Measurements from ENCODE around the gene TUBB2A. TPM values are rescaled to one million over a fixed set of nuclear protein-coding genes. Genes with fewer than 3 reads are reported as not detected.
A peak's percentile ranks its signal among the peaks of the same experiment; 100 is the strongest.

TUBB2A gene
- total RNA-seq: 10 to 100 TPM in 2 of 3 donors, 1 to 10 TPM in 1; 9.2 to 13.2 (median 11.4) TPM
- total RNA-seq (2013): 6.5 TPM

GRCh38 chr6:3157131-3157933 lies at the start of gene TUBB2A:
TUBB2A (minus strand) TSS chr6:3157544; CDS start chr6:3157463, 81 bp downstream.
- H3K4me1 Mint-ChIP-seq: peaks cover 9 to 19% of the 10 kb centered on the region in 2 donors
- Histone ChIP-seq H3K9me3 (ENCODE audit: control insufficient read depth, insufficient read depth, low read length) (no peaks in the 10 kb centered on the region), H3K27me3 (ENCODE audit: control insufficient read depth, insufficient read depth, low read length) (peaks cover 3% of the 10 kb centered on the region), H3K4me1 (ENCODE audit: control insufficient read depth, insufficient read depth, low read length) (peaks cover 27% of the 10 kb centered on the region), H3K36me3 (ENCODE audit: control insufficient read depth, insufficient read depth, low read length) (no peaks in the 10 kb centered on the region), H3K27ac (ENCODE audit: low read length) (no peak within 1 kb of the TSS), H3K4me3 (ENCODE audit: low read length) (peak within 1 kb of the TSS; percentile 53)
- H3K27ac Mint-ChIP-seq: peak within 1 kb of the TSS; percentile 66 to 68
- H3K9me3 Mint-ChIP-seq: no peaks in the 10 kb centered on the region
- under 1% methylated on average over 95 of the region's 95 CpGs for whole genome bisulfite sequencing (ENCODE audit: insufficient coverage)
- peak; percentile 83 to 88 (median 88) for ATAC-seq
- DNase-seq: peak; percentile 86 to 93
- peak; percentile 45 for TF ChIP-seq CTCF (IDR thresholded peaks at IDR 0.05)
- no peaks in the 10 kb centered on the region for H3K36me3 Mint-ChIP-seq
- peak within 1 kb of the TSS; percentile 90 for H3K4me3 Mint-ChIP-seq
- intact Hi-C loops (cut with micrococcal nuclease): loop anchor here (1.0 kb wide), 1 partner anchor 168 kb away; no protein-coding TSS in a partner anchor
- H3K27me3 Mint-ChIP-seq (ENCODE audit: low read depth in 2 of 2): peaks cover 8 to 12% of the 10 kb centered on the region in 2 donors

GRCh38 chr6:3206339-3207015 lies 49.1 kb upstream of the TUBB2A start:
- no peaks in the 10 kb centered on the region for H3K4me1 Mint-ChIP-seq
- H3K4me3 Mint-ChIP-seq: no peak overlapping the region
- no peak overlapping the region for H3K4me3 ChIP-seq (ENCODE audit: low read length)
- no peak for TF ChIP-seq CTCF (IDR thresholded peaks at IDR 0.05)
- H3K36me3 ChIP-seq (ENCODE audit: control insufficient read depth, insufficient read depth, low read length): no peaks in the 10 kb centered on the region
- no peaks in the 10 kb centered on the region for H3K27me3 ChIP-seq (ENCODE audit: control insufficient read depth, insufficient read depth, low read length)
- no peaks in the 10 kb centered on the region for H3K4me1 ChIP-seq (ENCODE audit: control insufficient read depth, insufficient read depth, low read length)
- WGBS (ENCODE audit: insufficient coverage): 92% methylated on average over 6 of the region's 7 CpGs
- ATAC-seq (no peak), DNase-seq (no peak)
- H3K9me3 ChIP-seq (ENCODE audit: control insufficient read depth, insufficient read depth, low read length): no peaks in the 10 kb centered on the region
- H3K27ac Mint-ChIP-seq: no peak overlapping the region
- intact Hi-C loops (cut with micrococcal nuclease): no loop called here
- peaks cover 8% of the 10 kb centered on the region for H3K36me3 Mint-ChIP-seq
- H3K27me3 Mint-ChIP-seq (ENCODE audit: low read depth in 2 of 2): peaks cover 33 to 53% of the 10 kb centered on the region in 2 donors
- H3K9me3 Mint-ChIP-seq: no peaks in the 10 kb centered on the region
- H3K27ac ChIP-seq (ENCODE audit: low read length): no peak overlapping the region

GRCh38 chr6:3205913-3206312 lies 48.6 kb upstream of the TUBB2A start:
- WGBS (ENCODE audit: insufficient coverage): 76% methylated on average over 4 of the region's 4 CpGs
- no peak overlapping the region for H3K27ac Mint-ChIP-seq
- no peak for ATAC-seq
- no peaks in the 10 kb centered on the region for H3K9me3 Mint-ChIP-seq
- H3K4me1 Mint-ChIP-seq: no peaks in the 10 kb centered on the region
- no peak overlapping the region for H3K27ac ChIP-seq (ENCODE audit: low read length)
- intact Hi-C loops (cut with micrococcal nuclease): no loop called here
- no peaks in the 10 kb centered on the region for H3K9me3 ChIP-seq (ENCODE audit: control insufficient read depth, insufficient read depth, low read length)
- TF ChIP-seq CTCF (IDR thresholded peaks at IDR 0.05): no peak
- DNase-seq: no peak
- no peaks in the 10 kb centered on the region for H3K36me3 ChIP-seq (ENCODE audit: control insufficient read depth, insufficient read depth, low read length)
- H3K4me1 ChIP-seq (ENCODE audit: control insufficient read depth, insufficient read depth, low read length): no peaks in the 10 kb centered on the region
- H3K27me3 Mint-ChIP-seq (ENCODE audit: low read depth in 2 of 2): peaks cover 33 to 56% of the 10 kb centered on the region in 2 donors
- H3K27me3 ChIP-seq (ENCODE audit: control insufficient read depth, insufficient read depth, low read length): no peaks in the 10 kb centered on the region
- no peak overlapping the region for H3K4me3 ChIP-seq (ENCODE audit: low read length)
- peaks cover 8% of the 10 kb centered on the region for H3K36me3 Mint-ChIP-seq
- no peak overlapping the region for H3K4me3 Mint-ChIP-seq
